Activated T-cell treated with anti-CD3 and anti-CD28 coated beads, Interleukin-2, amount 50 U/mL, for 4 hours (primary cell): ENCODE data around the gene ANP32E. TPM values are rescaled to one million over a fixed set of nuclear protein-coding genes. Genes with fewer than 3 reads are reported as not detected.
"Not testable (repeated sequence)": the region's sequence is repeated elsewhere in the genome, so short reads cannot be mapped to it uniquely, and the experiment has no call there.

Source experiments
- ATAC-seq, 2 donors: fragments of 200-7000 bp; cut with Tn5 transposase; one replicate each; pipeline ENCODE4 v1.10.0; 2021
- DNase-seq: peaks from one replicate; pipeline ENCODE4 v3.0.0-alpha.2; 2020
- H3K27me3 Mint-ChIP-seq: one replicate; pipeline ENCODE4 v1.8.0; 2021; ENCODE audit warnings: low read depth, mixed read lengths
- H3K36me3 Mint-ChIP-seq: one replicate; pipeline ENCODE4 v1.8.0; 2022; ENCODE audit warnings: mixed read lengths; ENCODE audit not compliant: insufficient read depth
- H3K4me1 Mint-ChIP-seq: one replicate; pipeline ENCODE4 v1.8.0; 2021; ENCODE audit warnings: low read depth, mixed read lengths
- H3K4me3 Mint-ChIP-seq: one replicate; pipeline ENCODE4 v1.8.0; 2021; ENCODE audit warnings: mild to moderate bottlenecking, moderate library complexity, mixed read lengths
- H3K9me3 Mint-ChIP-seq: one replicate; pipeline ENCODE4 v1.8.0; 2021; ENCODE audit warnings: mixed read lengths
- total RNA-seq, 3 donors: library from RNA; stranded (reverse); gene quantifications; one replicate each; pipeline ENCODE4 v1.2.1, GENCODE V29; 2021

The ANP32E gene
- total RNA-seq, 3 donors from 2014 or later = 99.9 to 112 (median 101) TPM

DNA sequence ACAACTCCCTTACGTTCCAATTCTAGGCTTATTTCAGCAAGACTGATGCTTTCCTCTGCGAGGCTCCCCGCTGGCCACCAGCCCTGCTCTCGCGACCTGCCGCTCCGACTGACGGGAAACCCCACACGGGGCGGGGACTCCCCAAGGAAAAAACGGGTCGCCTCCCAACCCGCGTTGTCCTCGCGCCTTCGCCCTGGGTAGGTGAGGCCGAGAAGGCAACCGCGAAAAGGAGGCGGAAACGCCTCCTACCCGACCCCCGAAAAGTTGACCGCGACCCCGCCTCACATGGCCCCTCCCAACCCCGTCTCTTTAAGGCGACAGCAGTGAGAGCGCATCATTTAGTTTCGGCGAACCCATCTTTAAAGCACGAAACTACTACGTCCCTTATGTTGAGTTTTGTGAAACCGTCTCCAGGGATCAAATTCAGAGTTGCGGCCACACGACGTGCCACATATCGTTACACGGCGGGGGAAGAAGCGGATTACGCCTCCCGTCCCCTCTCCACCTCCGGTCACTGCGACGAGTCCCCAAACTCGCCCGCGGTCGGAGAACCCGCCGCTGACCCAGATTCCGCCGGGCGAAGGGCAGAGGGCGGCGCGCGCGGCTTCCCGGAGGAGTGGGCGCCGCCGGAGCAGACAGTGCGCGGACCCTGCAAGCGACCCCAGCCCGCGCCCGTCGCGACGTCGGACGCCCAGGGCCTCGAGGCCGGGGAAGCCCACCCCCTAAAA lies 1.2 kb downstream of the ANP32E start:
- Mint-ChIP-seq H3K36me3 (peaks cover 3% of the 10 kb centered on the region), H3K4me3 (no peak overlapping the region), H3K27me3 (no peaks in the 10 kb centered on the region), H3K9me3 (no peaks in the 10 kb centered on the region), H3K4me1 (peaks cover 19% of the 10 kb centered on the region)
- ATAC-seq = peak; percentile 60 to 67
- peak; percentile 84 for DNase-seq

DNA sequence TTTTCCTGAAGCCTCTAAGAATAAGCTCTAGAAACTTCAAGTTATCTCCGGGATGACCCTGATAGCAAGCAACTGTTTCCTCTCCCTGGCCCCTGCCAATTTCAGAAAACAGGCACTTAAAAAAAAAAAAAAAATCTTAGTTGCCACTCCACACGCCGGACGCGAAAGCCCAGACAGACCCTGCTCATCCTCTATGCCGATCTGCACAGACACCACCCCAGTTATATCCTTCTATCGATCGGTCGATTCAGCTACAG lies 1.7 kb downstream of the ANP32E start:
- H3K9me3 Mint-ChIP-seq = no peaks in the 10 kb centered on the region
- H3K27me3 Mint-ChIP-seq = no peaks in the 10 kb centered on the region
- H3K4me3 Mint-ChIP-seq = no peak overlapping the region
- DNase-seq = no peak
- peaks cover 3% of the 10 kb centered on the region for H3K36me3 Mint-ChIP-seq
- ATAC-seq = no peak
- H3K4me1 Mint-ChIP-seq = peaks cover 19% of the 10 kb centered on the region

DNA sequence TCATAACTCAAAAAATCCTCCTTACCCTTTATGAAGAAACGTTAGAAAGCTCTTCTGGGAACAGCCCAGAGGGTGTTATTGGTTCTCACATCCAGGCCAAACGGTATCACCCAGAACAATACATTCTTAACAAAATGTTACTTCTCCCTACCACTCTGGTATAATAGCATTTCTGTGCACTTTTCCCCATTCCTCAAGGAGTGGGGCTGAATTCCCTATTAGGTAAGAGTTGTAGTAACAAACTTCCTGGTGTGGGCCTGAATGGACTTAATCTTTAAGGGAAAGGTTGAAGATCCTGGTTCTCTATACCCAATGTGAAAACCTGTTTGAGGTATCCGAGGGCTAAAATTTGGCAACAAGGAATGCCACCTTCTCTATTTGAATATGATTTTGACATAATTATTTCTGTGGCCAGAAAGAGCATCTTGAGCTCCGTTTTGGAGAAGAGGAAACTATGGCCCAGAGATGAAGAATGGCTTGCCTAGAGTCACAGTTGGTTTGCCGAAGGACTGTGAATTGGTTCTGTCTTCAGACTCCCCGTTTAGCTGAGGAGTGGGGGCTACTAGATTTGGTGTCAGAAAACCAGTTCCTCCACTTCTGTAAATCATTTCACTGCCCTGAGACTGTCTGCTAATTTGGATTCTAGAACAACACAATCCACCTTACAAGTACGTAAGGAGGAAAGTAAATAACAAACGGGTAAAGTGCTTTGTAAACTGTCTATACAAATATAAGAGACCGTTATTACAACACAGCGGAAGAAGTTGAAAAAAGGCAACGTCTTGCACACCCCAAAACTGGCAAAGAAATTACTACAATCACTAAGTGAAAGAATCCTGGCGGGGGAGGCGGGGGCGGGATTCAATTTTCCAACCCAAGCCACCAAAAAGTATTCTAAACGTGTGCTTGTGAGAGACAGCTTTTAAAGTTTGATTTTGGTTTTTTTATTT lies 2.3 kb downstream of the ANP32E start:
- no peak overlapping the region for H3K4me3 Mint-ChIP-seq
- peaks cover 6% of the 10 kb centered on the region for H3K36me3 Mint-ChIP-seq
- H3K9me3 Mint-ChIP-seq = no peaks in the 10 kb centered on the region
- no peaks in the 10 kb centered on the region for H3K27me3 Mint-ChIP-seq
- H3K4me1 Mint-ChIP-seq = peaks cover 19% of the 10 kb centered on the region
- DNase-seq (peak; percentile 64), ATAC-seq (no peak)

DNA sequence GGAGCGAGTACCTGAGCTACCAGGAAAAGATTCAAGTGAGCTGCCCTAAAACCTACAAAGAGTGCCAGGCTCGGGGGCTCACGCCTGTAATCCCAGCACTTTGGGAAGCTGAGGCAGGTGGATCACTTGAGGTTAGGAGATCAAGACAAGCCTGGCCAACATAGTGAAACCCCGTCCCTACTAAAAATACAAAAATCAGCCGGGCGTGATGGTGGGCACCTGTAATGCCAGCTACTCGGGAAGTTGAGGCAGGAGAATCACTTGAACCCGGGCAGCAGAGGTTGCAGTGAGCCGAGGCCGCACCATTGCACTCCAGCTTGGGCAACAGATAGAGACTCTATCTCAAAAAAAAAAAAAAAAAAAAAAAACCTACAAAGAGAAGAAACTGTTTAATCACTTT lies 3.0 kb downstream of the ANP32E start:
- not testable (repeated sequence) for H3K4me3 Mint-ChIP-seq, DNase-seq, H3K36me3 Mint-ChIP-seq, H3K27me3 Mint-ChIP-seq, H3K9me3 Mint-ChIP-seq, ATAC-seq
- peaks cover 19% of the 10 kb centered on the region for H3K4me1 Mint-ChIP-seq

DNA sequence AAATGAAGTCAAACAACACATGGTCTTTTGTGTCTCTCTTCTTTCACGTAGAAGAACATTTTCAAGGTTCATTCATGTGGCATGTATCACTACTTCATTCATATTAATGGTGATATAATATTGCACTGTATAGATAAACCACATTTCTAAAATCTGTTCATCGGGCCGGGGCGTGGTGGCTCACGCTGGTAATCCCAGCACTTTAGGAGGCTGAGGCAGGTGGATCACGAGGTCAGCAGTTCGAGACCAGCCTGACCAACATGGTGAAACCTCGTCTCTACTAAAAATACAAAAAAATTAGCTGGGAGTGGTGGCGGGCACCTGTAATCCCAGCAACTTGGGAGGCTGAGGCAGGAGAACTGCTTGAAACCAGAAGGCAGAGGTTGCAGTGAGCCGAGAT lies 7.7 kb downstream of the ANP32E start:
- H3K4me1 Mint-ChIP-seq, H3K27me3 Mint-ChIP-seq, H3K9me3 Mint-ChIP-seq, DNase-seq, ATAC-seq, H3K4me3 Mint-ChIP-seq: not testable (repeated sequence)
- peaks cover 35% of the 10 kb centered on the region for H3K36me3 Mint-ChIP-seq

DNA sequence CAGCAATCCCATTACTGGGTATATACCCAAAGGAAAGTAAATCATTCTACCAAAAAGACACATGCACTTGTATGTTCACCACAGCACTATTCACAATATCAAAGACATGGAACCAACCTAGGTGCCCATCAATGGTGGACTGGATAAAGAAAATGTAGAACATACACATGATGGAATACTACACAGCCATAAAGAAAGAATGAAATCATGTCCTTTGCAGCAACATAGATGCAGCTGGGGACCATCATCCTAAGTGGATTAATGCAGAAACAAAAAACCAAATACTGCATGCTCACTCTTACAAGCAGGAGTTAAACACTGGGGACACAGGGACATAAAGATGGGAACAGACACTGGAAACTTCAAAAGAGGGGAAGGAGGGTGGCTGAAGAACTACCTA lies 8.7 kb downstream of the ANP32E start:
- Mint-ChIP-seq H3K9me3 (no peaks in the 10 kb centered on the region), H3K27me3 (no peaks in the 10 kb centered on the region), H3K4me1 (peaks cover 4% of the 10 kb centered on the region), H3K36me3 (peaks cover 38% of the 10 kb centered on the region), H3K4me3 (no peak overlapping the region)
- ATAC-seq = no peak
- DNase-seq = no peak

DNA sequence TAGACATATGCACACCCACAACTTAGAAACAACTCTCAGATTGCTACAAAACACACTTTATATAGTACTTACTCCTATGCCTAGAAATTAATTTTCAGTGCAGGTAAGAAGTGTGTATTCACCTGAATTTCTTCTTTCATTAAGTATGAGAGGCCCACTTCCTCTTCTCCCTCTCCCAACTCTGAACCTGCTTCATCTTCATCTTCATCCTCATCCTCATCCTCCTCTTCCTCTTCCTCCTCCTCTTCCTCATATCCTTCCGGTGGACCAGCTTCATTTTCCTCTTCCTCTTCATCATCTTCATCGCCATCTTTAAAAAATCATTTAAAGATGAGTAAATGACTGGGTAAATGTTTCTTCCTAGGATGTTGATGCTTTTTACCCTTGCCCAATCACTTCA lies 9.4 kb downstream of the ANP32E start:
- ATAC-seq (no peak), DNase-seq (no peak)
- Mint-ChIP-seq H3K4me1 (peaks cover 4% of the 10 kb centered on the region), H3K9me3 (no peaks in the 10 kb centered on the region), H3K4me3 (no peak overlapping the region), H3K27me3 (no peaks in the 10 kb centered on the region), H3K36me3 (peaks cover 38% of the 10 kb centered on the region)

DNA sequence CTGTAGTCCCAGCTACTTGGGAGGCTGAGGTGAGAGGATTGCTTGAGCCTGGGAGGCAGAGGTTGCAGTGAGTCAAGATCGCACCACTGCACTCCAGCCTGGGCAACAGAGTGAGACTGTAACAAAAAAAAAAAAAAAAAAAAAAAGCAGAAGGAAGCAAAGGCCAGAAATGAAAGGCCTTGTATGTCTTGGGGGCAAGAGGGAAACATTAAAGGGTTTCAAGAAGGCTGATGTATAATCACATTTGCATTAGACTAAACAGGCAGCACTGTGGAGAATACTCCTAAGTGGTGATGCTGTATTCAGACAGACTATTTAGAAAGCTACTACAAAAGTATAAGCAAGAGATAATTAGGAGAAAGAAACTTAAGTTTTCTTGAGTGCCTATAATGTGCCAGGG lies 10.4 kb downstream of the ANP32E start:
- H3K9me3 Mint-ChIP-seq = no peaks in the 10 kb centered on the region
- DNase-seq (no peak), ATAC-seq (no peak)
- H3K4me3 Mint-ChIP-seq = no peak overlapping the region
- no peaks in the 10 kb centered on the region for H3K27me3 Mint-ChIP-seq
- H3K4me1 Mint-ChIP-seq = peaks cover 4% of the 10 kb centered on the region
- H3K36me3 Mint-ChIP-seq = peaks cover 38% of the 10 kb centered on the region

DNA sequence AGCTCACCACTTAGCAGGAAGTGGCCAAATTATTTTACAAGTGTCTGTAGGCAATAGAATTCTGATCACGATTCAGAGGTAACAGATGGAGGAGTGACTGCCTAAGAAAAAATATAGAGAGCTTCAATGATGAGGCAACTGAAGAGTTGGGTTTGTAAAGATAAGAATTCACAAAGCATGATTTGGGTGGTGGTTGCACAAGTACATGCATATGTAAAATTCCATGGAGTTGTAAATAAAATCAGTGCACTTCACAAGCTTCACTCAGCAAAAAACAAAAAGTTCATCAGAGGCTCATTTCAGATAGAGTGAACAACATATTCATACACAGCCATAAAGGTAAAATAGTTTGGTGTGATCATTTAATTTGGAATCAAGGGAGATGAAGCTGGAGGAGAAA lies 10.9 kb downstream of the ANP32E start:
- Mint-ChIP-seq H3K4me3 (no peak overlapping the region), H3K36me3 (peaks cover 35% of the 10 kb centered on the region), H3K27me3 (no peaks in the 10 kb centered on the region), H3K9me3 (no peaks in the 10 kb centered on the region), H3K4me1 (peaks cover 4% of the 10 kb centered on the region)
- DNase-seq (no peak), ATAC-seq (no peak)

DNA sequence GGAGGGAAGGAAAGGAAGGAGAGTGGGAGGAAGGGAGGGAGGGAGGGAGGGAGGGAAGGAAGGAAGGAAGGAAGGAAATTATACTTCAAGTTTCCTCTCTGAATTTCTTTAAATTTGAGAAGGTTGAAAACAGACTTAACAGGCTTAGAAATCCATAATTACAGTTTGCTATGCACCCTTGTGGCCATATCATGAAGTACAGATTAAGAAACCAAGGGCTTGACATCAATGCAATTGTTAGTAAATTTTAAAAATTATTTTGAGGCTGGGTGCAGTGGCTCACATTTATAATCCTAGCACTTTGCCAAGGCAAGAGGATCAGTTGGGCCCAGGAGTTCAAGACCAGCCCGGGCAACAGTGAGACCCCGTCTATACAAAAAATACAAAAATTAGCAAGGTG lies 14.4 kb downstream of the ANP32E start:
- Mint-ChIP-seq H3K4me1 (peaks cover 4% of the 10 kb centered on the region), H3K4me3 (no peak overlapping the region), H3K27me3 (no peaks in the 10 kb centered on the region), H3K36me3 (peaks cover 20% of the 10 kb centered on the region), H3K9me3 (no peaks in the 10 kb centered on the region)
- peak in 1 of 2 donors; percentile 46 for ATAC-seq
- DNase-seq = no peak

DNA sequence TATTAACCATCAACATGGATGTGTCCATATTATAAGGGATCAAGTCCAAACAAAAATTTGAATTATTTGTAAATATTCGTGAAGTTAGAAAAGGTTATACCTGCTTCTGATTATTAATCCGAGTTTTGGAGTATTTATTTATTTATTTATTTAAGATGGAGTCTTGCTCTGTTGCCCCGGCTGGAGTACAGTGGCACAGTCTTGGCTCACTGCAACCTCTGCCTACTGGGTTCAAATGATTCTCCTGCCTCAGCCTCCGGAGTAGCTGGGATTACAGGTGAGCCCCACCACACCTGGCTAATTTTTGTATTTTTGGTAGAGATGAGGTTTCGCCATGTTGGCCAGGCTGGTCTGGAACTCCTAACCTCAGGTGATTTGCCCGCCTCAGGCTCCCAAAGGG lies 20.1 kb downstream of the ANP32E start:
- DNase-seq, H3K4me3 Mint-ChIP-seq, H3K9me3 Mint-ChIP-seq, H3K27me3 Mint-ChIP-seq, H3K36me3 Mint-ChIP-seq, ATAC-seq: not testable (repeated sequence)
- peaks cover 18% of the 10 kb centered on the region for H3K4me1 Mint-ChIP-seq

DNA sequence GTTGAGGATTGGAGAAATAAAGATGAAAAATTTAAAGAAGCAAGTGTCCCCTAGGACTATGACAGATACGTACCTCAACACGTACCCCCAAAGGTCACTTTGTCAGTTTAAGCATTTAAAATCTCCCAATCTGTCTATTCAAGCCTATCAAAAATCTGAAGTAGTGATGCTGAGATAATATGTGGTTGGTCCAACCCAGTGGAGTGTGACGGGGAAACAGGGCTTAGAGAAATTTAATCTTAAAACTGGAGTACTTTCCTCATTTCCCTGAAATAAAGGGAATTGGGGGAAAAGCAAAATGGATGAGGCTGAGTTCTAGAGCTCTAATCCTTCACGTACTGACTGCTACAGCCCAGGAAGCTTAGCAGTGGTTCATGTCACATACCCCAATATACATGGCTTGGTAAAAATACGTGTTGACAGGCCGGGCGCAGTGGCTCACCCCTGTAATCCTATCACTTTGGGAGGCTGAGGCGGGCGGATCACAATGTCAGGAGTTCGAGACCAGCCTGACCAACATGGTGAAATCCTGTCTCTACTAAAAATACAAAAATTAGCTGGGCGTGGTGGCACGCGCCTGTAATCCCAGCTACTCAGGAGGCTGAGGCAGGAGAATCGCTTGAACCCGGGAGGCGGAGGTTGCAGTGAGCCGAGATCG lies 21.7 kb downstream of the ANP32E start:
- not testable (repeated sequence) for H3K9me3 Mint-ChIP-seq, H3K36me3 Mint-ChIP-seq, H3K27me3 Mint-ChIP-seq, ATAC-seq, DNase-seq
- H3K4me3 Mint-ChIP-seq = peak overlapping the region; percentile 90
- H3K4me1 Mint-ChIP-seq = peaks cover 18% of the 10 kb centered on the region

DNA sequence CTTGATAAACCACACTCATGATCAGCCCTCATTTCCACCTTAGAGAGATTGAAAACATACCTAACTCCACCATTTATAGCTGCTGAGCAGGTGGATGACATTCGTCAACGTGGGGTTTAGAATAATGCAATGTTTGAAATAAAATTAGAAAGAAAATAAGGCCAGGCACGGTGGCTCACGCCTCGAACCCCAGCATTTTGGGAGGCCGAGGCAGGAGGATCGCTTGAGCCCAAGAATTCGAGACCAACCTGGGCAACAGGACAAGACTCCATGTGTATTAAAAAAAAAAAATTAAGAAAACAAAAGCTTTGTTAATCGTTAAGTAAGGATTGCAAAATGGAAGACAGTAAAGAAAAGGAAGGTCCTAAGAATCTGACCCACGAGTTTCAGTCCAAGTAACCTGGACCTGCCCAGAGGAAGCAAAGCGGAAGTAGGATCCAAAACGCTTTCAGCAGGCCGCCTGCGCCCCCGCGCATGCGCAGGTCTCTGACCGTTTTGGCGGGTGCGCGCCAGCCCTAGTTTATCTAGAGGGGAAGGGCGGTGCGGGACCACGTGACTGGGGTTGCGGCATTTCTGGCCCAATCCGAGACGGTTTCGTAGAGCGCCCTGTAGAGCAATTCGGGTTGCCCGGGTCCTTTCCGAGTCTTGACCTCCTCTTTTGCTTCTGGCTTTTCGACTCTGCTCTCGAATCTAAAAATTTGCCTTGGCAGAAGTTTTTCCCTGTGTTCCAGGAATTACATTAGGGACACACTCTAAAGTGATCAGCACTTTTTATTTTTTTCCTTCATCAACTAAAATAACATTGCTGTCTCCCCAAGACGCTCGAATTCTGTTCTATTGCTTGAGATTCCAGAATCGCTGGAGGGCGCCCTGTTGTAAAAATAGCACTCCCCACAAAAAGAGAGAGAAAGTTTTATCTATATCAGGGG lies 22.5 kb downstream of the ANP32E start:
- H3K4me1 Mint-ChIP-seq = peaks cover 18% of the 10 kb centered on the region
- no peaks in the 10 kb centered on the region for H3K27me3 Mint-ChIP-seq
- DNase-seq (peak; percentile 86), ATAC-seq (peak; percentile 100)
- H3K36me3 Mint-ChIP-seq = no peaks in the 10 kb centered on the region
- peak overlapping the region; percentile 90 for H3K4me3 Mint-ChIP-seq
- H3K9me3 Mint-ChIP-seq = no peaks in the 10 kb centered on the region

DNA sequence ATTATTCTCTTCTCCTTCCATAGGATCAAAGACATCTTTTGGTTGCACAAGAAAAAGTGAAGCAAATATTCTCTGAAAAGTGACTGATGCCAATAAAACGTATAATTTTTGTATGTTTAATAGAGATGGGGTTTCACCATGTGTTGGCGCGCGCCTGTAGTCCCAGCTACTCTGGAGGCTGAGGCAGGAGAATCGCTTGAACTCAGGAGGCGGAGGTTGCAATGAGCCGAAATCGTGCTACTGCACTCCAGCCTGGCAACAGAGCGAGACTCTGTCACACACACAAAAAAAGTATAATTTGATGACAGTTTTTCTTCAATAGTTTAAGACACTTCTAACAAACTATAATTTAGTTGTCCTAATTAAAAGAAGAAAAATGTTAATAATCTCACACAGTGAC lies 23.8 kb downstream of the ANP32E start:
- Mint-ChIP-seq H3K27me3 (no peaks in the 10 kb centered on the region), H3K4me3 (no peak overlapping the region)
- no peak for DNase-seq

More for the DNA sequence above, 23.8 kb downstream of the ANP32E start:
- H3K9me3 Mint-ChIP-seq = no peaks in the 10 kb centered on the region
- peaks cover 18% of the 10 kb centered on the region for H3K4me1 Mint-ChIP-seq
- no peak for ATAC-seq
- no peaks in the 10 kb centered on the region for H3K36me3 Mint-ChIP-seq
